Left renal pelvis (tissue), 4 donors: ENCODE results near the gene C1orf105. TPM values are rescaled to one million over a fixed set of nuclear protein-coding genes. Genes with fewer than 3 reads are reported as not detected.

ENCODE experiments used
- DNase-seq, 4 donors: peaks; one replicate each; pipeline ENCODE4 v3.0.0-alpha.2; 2013; ENCODE audit warnings: low read depth in 4 of 4, low spot score in 3 of 4
- polyA plus RNA-seq, 4 donors: library from polyadenylated mRNA; unstranded; fragments of 120-200 nt; gene quantifications; one replicate each; pipeline ENCODE4 v1.2.1, GENCODE V29; 2013; ENCODE audit not compliant: insufficient read length in 4 of 4

Gene C1orf105
- polyA plus RNA-seq, 4 donors, result not detected

DNA sequence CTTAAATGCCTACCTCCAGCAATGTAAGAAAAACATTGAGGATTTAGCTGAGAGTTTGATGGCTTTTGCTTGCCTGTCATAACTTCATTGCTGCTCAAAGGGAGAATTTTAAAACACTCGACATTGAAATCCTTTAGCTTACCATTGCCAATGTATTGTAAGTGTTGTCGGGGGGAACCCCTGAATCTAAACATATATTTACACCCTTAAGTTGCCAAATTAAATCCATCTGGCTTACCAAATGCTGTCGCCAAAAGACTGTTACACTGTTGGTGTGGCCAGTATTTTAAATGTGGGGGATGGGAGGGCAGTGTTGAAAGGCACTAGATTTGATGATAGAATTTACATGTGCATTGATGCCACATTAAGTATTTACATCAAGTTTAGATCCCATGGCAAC is 24.9 kb upstream of the C1orf105 start:
- no peak for DNase-seq

DNA sequence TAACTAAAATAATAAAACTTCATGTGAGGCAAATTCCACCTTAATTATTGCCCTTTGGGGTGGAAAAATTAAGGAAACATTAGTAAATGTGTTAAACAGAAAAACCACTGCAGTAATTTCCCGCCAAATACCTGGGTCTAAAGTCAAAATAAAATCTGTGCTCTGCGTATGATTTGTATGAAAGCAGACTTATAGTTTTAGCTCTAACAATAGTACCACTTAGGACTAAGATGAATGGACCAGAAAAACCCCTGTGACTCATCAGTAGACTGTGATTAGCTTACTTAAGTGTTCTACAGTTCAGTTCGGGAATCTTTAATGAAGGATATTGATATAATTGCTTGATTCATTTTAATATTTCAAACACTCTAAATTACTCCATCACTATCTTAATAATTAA is 23.3 kb upstream of the C1orf105 start:
- no peak for DNase-seq

DNA sequence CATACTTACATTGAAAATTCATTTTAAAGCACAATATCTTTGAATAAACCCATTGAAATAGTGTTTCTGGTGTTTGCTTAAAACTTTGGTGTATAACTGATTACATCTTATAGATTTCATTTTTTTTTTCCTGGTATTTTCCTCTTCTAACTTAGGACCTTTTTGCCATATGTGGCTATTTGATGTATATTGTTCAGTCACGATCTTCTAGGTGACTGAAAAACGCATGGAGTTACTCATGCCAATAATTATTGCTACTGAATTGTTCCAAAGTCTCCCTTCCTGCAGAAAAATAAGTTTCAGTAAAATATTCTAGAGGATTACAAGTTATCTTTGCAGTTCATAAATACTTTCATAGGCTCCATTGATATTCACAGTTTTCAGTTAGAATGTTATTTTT is 22.9 kb upstream of the C1orf105 start:
- no peak for DNase-seq

DNA sequence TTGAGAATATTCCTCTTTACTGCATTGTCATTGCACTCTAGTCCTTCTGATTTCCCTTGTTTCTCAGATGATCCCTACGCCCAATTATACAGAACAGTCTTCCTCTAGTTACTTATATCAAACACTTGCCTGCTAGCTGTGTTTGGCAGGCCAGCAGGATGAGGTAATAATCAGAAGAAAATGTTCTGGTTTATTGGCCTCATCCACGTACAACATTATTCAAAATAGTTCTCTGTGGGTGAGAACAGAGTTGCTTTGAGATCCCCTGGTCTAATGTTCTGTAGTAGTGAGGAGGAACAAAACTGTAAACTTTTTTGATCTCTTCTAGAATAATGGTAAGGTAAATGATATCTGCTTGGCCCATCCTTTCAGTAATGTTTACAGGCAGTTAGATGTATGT is 22.3 kb upstream of the C1orf105 start:
- DNase-seq, result no peak

DNA sequence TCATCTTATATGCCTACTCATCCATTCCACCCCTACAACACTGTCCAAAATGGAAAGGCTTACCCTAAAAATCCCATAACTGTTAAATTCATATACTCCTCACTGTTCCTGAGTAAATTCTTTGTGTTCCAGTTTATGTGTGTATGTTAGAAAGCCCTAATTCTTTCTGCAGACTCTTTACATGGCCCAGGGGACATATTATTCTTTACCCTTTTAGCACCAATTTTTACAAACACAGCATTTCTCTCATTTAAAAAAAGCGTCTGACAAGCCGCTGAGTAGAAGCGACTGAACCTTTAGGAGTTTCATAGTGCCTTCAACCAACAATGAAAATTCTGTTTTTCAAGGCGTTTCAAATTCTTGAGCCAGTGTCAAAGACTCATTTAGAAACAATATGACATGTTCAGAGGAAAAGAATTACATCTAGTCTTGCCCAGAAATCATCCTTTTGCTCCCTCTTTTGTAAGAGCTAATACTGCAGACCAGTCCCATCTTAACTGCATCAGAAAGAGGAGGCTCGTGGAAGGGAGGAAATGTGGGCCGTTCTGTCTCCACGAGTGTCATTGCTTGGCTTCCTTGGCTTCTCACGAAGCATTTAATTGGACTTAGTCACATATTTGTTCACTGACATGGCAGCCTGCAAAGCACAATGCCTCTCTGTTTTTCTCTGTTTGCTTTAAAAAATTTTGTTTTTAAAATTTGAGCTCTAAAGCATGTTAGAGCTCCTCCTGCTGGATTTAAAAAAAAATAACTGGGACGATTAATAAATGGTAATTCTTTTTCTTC is 21.3 kb upstream of the C1orf105 start:
- DNase-seq, result no peak

DNA sequence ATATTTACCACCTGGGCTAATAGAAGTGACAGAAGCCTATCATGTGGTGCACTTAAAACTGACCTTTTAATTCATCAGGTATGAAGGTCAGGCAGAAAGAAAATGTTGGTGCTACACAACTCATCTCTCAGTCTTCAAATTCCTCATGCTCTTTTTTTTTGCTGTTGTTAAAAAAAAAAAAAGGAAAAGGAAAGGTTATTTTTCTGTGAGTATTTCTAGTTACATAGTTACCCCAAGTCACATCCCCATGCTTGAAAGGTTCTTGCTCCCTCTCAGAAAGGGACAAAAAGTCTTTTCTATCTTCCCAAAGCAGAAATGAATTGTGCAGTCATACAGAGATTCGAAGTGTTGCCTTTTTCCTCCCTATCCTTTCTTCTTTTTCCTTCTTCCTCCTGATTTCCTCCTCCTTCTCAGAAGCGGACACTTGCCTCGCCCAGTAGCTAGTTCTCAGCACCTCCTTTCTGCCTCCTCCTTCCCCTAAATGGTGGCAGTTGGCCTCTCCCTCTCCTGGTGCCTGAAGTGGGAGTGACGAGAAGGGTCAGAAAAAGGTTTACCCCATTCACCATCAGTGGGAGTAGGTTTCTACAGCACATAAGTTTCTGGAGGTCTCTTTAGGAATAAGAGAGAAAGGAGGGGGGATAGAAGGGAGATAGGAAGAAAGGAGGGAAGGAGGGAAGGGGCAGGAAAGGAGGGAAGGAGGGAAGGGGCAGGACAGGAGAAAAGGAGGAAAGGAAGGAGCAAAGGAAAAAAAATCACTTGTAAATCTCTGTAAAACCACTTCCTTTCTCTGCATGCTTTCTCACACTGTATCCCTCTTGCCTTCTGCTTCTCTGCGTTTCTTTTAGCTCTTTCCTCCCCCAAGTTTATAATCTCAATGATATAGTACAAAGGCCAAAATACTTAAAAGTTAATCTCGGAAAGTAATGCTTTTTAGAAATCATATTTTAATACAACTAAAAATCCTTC is 20.4 kb upstream of the C1orf105 start:
- no peak for DNase-seq

DNA sequence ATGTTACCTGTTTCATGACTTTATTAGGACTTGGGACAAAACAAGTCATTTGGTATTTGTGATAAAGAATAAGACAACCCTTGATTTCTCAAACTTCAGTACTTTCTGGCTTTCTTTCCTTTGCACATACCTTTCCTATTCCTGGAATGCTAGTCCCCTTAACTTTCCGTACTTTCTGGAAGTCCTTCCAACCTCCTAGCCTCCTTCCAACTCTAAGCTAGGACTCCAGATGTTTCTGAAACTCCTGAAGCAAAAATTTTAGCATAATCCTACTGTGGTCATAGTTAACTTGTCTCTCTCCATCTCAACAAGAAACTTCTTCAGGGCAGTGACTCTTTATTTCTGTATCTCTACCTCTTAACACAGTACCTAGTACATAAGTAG is 19.8 kb upstream of the C1orf105 start:
- DNase-seq, result no peak

DNA sequence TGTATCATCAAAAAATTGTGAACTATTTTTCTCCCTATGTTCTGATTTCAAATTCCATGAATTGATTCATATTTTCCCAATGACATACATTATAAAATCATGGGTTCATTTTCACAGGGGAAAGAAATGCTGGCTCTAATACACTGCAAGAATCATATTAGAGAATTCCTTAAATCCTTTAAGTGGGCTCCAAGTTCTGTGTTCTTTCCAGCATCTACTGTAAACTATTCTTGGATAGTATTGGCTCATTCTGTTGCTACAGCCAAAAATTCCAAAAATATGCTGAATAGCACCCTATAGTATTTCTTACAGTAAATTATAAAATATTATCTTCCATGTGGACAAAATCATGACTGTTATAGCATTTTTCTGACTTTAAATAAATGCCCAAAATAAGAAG is 19.0 kb upstream of the C1orf105 start:
- no peak for DNase-seq

DNA sequence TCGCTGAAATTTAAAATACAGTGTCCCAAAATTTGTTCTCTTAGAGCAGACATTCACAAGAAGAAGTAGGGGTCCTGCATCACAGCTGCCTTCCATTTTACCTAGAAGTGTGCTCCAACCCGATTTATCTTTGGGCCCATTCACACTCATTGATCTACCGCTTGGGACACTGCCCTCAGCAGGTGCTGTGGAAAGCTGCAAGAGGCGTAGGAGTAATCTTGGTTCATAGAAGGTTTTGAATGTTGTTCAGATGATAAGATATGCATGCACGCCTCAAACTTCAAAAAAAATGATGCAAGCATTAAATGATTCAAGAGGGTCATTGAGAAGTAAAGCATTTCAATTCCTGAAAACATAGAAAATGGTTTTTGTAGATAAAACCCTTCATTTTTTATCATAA is 18.6 kb upstream of the C1orf105 start:
- no peak for DNase-seq

DNA sequence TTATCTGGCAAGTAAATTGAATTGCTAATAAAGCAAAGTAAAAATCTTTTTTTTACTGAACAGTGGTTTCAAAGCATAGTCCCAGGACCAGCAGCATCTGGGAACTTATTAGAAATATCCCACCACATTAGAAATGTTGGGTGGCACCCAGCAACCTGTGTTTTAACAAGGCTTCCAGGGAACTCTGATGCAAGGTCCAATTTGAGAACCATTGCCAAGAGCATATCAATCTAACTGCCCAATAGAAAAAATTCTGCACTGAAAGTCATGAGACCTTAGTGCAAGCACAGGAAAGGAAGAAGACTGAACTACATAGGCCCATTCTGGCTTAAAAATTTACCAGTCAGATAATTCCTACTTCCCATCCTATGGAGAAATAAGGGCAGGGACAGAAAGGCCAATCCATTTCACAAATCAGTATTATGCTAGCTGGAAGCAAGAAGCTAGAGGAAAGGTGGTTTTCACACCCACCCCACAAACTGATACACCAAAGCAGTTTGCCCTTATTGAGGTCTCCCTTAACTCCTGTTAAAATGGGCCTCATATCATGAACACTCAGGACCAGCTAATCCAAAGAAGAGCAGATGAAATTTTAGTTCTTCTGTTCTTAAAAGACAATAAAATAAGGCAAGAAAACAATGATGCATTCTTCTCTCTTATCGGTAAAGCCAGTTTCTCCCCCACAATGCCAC is 17.5 kb upstream of the C1orf105 start:
- DNase-seq, result no peak

DNA sequence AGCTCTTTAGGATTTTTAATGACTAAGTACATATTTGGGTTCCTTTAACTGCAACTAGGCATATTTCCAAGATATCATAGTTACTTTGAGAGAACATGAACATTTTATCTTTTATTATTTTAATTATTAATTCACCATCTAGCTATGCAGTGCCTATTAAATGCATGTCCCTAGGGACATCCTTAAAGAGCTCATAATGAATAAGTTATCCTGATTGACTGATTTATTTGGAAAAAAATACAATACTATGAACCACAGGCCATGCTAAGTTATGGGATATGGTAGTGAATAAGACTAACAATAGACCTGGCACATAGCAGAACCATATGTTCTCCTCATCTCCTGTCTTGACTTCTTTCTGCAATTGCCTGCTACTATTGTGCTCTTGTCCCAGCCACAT is 16.4 kb upstream of the C1orf105 start:
- no peak for DNase-seq

DNA sequence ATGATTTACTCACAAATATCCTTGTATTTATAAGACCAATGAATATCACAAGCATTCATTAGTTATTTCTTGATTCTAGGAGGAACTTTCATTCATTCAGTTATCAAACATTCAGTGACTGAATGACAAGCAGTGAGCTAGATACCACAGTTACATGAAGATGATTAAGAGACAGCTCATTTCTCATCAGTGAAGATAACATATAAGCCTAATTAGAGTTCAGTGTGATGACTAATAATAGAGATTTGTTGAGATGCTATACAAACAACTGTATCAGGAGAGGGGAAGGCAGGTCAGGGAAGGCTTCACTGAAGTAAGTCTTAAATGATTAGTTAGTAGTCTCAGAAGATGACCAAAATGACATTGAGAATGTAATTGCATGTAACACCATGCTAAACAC is 14.6 kb upstream of the C1orf105 start:
- no peak for DNase-seq

DNA sequence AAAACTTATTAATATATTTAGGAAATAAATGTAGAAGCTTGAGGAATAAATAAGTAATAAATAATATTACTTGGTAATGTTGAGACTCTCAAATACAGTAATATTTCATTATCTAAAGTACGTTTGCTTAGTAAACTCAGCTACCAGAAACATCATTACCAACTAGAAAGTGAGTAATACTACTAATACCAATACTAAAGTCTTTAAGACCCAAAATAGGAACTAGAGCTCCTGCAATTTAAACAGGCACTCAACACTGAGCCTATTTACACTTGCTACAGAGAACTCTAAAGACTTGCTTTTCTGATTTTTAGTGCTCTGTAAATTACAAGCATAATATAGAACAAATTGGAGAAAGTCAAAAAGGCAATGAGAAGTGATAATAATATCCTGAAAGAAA is 13.5 kb upstream of the C1orf105 start:
- no peak for DNase-seq

DNA sequence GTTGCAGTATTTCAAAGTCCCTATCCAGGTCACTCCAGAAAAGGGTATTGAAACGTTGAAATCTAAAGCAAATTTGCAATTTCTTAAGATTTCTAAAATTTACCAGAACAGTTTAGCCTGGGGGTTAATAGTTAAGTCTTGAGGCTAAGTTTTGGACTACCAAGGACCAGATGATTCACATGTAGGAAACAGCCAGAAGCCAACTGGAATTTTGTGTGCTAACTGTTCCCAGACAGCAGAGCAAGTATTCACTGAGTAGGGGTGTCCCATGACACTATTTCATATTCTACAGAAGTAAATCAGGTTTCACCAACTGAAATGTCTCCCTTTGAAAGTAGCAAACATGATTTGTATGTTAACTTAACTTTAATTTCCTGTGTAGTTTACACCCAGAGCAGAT is 11.5 kb upstream of the C1orf105 start:
- no peak for DNase-seq

DNA sequence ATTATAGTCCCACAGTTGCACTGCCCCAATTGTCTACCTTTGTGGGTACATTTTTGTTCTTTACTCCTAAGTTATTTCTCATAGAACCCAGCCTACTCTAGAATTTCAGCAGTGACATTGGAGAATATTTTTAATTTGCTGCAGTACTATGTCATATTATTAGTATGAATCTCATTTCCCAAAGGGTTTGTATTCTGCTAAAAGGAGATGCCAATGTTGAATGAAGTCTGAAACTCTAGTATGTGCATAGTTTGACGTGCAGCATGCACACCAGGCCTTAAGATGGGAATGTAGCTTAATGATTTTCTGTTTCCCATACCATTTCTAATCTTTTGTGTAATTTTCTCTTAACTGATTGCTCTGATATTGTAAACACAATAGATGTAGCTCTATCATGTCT is 10.5 kb upstream of the C1orf105 start:
- no peak for DNase-seq

DNA sequence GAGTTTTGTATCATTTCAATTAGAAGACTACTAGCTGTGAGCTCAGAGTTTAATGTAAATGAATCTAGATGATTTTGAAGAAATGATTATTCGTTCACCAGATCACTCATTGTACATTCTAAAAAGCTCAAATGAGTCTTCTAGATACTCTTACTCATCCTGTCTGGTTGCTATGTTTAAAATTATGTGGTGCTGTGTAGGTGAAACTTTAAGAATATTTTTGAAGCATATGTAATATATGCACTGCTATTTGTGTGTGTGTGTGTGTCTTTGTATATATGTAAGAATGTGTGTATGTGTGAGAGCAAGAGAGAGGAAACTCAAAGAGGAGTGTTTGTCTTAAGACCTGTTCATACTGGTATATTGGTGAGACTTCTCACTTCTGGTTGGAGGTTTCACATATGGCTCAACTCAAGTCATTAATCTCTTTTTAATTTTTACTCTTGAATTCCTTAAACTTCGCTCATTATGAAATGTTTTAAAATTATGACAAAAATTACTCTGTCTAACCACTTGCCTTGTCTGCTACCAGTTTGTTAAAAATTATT is 8.6 kb upstream of the C1orf105 start:
- no peak for DNase-seq

DNA sequence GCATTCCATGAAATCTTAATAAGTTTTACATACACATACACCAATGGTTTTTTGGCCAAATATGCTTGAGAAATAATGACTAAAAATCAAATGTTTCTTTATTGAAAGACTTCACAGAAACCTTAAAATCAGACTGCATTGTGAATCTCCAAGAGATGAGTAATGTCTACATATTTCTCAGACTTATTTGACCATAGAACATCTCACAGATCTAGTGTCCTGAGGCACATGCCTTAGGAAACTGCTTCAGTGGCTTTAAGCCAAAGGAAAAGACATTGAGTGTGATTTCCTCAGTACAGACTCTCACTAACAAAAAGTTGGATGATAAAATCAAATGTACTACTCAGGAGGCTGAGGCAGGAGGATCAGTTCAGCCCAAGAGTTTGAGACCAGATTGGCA is 6.2 kb upstream of the C1orf105 start:
- DNase-seq, result no peak

DNA sequence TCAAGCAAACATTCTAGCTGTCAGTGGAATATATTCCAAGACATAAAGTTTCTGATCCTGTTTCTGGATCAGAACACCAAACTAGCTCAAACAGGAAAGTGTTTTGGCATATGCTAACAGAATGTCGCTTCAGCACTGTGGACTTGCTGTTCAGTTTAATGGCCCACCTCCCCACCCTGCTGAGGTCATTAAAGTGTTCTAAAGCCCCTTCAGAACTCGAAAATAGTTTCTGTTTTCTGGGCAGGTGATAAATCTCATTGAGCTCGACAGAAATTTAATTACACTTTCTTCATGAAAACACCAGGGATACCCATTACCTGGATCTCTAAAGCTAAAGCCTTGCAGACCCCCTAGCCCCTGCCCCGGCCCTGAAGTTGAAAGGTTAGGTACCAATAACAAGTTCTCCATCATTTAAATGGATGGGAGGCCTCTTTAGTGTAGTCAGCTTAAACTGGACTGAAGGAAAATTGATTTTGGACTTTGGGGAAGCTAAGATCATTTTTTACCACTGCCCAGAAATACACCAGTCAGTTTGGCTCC is 3.9 kb upstream of the C1orf105 start:
- DNase-seq, result no peak

DNA sequence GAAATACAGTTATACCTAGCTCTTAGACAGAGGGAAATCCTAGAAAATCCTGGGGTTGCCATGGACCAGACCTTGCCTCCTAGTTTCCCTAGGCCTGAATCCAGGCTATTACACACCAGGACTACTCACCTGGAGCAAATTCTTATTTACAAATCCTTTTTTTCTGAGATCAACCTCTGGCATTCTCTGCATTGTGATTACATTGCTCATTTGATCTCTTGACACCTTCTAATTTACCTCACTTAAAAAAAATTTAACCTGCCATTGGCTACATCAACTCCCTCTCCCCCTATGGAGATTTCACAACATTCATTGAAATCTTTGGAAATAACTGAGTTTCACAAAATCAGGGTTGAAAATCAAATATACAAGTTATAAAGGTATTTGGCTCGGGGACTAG is 2.9 kb upstream of the C1orf105 start:
- no peak for DNase-seq

DNA sequence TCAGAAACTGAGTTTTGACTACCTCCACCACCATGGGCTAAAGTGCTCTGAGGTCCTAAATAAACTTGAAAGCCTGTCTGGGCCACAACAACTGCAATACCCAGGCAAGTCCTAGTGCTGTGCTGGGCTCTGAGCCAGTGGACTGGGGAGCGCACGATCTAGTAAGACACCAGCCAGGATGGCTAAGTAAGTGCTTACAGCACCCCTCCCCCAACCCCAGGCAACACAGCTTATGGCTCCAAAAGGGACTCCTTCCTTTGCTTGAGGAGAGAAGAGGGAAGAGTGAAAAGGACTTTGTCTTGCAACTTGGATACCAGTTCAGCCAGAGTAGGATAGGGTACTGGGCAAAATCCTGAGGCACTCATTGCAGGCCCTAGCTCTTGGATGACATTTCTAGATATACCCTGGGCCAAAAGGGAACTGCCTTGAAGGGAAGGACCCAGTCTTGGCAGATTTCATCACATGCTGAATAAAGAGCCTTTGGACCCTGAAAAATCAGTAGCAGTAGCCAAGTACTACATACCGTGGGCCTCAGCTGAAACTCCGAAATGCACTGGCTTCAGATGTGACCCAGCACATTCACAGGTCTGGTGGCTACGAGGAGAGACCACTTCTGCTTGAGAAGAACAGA is 1.6 kb downstream of the C1orf105 start:
- no peak for DNase-seq
